GM19193 (cell line): ENCODE results near the gene PRM1.

ENCODE experiments used
- POLR2A ChIP-seq: IDR thresholded peaks from 4 replicates; pipeline ENCODE4 v1.6.1; 2011; ENCODE audit not compliant: insufficient read depth, insufficient read length; ENCODE audit errors: extremely low read depth

Gene PRM1

GRCh38 chr16:11272484-11272883 is 8.6 kb downstream of the PRM1 start:
- no peak for TF ChIP-seq POLR2A

GRCh38 chr16:11271610-11272009 is 9.5 kb downstream of the PRM1 start:
- TF ChIP-seq POLR2A, result no peak

DNA sequence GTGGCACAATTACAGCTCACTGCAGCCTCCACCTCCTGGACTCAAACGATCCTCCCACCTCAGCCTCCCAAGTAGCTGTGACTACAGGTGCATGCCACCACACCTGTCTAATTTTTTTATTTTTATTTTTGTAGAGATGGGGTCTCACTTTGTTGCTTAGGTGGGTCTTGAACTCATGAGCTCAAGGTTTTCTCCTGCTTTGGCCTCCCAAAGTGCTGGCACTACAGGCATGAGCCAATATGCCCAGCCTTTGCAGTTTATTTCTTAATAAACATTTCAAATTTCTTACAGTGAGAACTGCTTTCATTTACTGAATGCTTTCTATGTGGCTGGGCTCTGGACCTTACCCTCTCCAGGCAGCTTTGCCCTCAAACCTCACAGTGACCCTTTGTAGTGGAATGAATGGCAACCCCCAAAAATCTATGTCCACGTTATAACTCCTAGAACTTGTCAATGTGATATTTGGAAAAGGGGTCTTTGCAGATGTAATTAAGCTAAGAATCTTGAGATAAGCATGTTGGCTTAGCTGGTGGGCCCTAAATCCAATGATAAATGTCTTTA is 10.4 kb downstream of the PRM1 start:
- TF ChIP-seq POLR2A, result no peak

- no peak for TF ChIP-seq POLR2A
These were observed 12.2 kb downstream of the PRM1 start, which contains the start of gene TNP2 for GRCh38 chr16:11268921-11269375. TSS of gene TNP2 (minus strand) at chr16:11269325. CDS start at chr16:11269262, 63 bp downstream.

GRCh38 chr16:11265124-11265523 is 16.0 kb downstream of the PRM1 start:
- no peak for TF ChIP-seq POLR2A

DNA sequence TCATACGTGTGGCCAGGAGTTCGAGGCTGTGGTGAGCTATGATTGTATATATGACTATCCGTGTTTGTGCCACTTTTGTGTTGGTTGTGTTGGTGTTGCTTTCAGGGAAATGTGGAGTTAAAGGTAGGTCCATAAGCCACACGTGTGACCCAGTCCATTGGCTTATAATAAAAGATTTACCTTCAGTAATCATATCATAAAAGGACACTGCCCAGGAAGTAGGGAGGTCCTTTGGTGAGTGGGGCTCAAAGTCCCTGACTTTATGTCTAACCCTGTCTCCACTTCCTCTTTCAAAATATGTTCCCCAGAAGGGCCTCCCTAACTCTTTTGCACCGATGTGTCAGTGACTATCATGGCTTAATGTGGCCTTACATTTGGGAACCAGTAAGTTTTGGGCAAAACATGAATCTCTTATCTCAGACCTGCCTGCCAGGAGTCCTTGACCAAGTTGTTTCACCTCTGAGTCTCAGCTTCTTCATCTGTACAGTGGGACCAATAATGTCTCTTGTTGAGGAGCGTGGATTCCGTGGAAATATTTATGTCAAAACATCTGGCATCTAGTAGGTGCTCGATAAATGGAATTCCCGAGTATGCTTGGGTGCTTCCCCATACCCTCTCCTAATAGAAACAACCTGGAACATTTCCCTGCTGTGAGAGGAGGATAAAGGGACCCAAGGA is 16.8 kb downstream of the PRM1 start:
- TF ChIP-seq POLR2A, result no peak

GRCh38 chr16:11263737-11264136 is 17.4 kb downstream of the PRM1 start:
- TF ChIP-seq POLR2A, result no peak

- no peak for TF ChIP-seq POLR2A
These were observed 18.2 kb downstream of the PRM1 start for GRCh38 chr16:11262915-11263314.

- TF ChIP-seq POLR2A, result no peak
These were observed 20.5 kb downstream of the PRM1 start for GRCh38 chr16:11260596-11260966.

DNA sequence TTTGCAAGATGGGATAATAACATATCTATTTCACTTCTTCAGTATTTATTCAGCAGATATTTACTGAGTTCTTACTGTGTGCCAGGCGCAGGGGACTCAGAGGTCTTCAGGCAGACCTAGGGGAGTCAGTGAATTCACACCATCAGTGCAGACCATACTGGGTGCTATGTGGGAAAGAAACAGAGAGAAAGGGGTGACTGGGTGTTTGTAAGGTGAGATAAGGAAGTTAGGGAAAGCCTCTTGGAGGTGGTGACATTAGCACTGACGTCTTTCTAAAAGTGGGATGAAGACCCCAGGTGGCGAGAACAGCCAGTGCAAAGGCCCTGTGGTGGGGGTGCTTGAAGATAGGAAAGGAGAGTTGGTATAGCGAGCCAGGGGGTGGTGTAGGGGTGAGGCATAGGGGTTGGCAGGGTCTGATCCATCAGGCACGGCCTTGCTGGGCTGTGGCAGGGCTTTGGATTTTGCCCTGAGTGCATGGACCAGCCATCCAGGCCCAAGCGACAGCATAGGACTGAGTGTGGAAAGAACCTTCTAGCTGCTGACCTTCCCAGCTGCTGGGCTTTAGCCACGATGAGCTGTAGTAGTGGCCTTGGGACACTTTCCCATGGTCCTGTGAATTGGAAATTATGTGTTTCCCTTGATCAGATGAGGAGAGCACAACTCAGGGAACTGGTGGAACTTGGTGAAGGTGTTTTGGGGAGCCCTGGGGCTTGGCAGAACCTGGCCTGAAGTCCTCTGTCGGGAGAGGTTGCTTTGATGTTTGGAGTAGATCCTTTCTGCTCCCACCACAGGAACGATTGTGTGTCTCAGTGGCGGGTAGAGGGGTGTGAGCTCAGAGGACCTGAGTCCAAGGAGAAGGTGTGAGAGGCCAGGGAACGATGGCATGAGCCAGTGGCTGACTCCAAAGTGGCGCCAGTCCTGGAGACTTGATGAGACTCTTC is 21.2 kb downstream of the PRM1 start:
- no peak for TF ChIP-seq POLR2A

DNA sequence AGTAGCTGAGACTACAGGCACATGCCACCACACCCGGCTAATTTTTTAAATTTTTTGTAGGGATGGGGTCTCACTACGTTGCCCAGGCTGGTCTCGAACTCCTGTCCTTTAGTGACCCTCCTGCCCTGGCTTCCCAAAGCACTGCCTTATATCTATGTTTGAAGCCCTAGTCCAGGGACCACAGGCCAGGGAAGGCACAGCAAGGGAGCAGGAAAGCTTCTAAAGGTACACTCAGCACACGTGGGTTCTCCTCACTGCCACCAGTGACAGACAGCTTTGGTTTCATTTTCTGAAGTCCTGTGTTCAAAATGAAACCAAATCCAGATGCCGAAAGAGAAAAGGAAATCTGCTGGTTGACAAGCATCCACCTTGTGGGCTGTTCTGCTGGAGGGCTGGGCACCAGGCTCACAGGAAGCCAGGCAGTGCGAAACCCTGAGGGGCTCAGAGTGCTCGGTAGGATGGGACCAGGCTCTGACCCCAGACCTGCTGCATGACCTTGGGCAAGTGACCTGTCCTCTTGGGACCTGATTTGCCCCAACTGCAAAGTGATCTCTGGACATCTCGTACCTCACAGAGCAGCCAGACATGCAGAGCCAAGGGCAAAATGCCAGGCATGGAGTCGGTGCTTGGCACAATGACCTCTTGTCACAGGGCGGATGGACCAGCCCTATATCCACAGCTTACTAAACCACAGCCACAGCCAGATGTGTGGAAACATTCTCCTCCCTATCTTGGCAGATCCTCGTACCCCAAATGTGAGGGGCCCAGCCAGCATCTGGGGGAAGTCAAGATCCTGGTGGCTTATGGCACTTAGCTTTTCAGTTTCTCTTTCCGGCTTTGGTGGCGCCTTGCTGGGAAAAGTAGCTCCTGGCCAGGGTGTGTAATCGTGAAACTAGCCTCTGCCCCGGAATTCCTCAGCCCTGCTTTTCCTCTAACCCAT is 22.3 kb downstream of the PRM1 start:
- TF ChIP-seq POLR2A, result no peak

DNA sequence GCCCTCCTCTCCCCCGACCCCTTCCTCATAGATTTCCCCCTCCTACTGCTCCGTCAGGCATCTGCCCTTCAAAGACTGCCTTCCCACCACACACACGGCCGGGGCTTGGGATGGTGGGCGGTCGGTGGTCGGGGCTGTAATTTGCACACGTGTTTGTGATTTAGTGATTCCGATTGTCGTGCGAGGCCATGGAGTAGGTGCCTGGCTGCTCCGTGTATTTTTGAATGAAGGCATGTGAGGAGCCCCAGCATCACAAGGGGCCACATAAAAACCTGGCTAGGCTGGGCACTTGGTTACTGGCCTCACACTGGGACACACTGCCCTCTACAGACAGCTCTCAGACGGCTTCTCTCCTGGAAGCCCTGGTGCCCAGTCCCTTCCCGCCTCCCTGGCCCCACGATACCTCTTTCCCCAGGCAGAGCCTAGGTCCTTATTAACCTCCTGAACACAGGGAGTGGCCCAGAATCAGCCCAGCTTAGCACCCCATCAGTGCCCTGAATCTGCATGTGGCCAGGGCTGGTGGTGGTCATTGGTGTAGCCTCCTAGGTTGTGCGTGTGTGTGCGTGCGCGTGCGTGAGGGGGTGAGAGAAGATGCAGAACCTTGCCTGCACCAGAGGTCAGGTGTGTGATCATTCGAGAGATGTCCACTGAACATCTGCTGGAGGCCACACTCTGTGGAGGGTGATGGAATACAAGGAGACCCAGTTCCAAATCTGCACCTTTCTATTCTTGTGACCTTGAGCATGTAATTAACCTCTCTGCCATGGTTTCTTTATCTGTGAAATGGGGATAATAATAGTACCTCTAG is 23.8 kb downstream of the PRM1 start:
- no peak for TF ChIP-seq POLR2A

DNA sequence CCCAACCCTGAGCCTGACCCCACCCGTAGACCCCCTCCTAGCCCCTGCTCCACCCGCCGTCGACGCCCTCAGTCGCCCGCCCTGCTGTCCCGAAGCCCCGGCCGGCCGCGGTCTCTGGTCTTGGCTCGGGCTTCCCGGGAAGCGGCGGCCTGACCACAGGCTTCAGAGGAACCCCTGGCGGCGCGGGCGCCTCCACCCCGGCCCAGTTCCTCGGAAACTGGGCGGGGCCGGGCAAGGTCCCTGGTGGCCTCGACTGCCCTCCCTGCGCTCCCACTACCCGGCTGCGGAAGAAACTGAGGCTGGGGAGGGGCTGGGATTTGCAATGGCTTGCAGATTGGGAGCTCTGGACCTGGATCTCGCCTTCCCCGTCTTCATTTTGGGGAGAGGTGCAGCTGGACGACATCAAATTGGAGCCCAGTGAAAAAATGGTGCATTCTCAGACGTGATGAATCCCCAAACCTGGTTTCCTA is 24.4 kb downstream of the PRM1 start:
- no peak for TF ChIP-seq POLR2A

GRCh38 chr16:11255737-11256660 is 25.1 kb downstream of the PRM1 start, which contains the start of gene SOCS1:
TSS of gene SOCS1 (minus strand) at chr16:11256204. CDS start at chr16:11255478, 726 bp downstream.
- TF ChIP-seq POLR2A, result peak; percentile 99
